ENCODE data around the gene SNAI3.

The SNAI3 gene

DNA sequence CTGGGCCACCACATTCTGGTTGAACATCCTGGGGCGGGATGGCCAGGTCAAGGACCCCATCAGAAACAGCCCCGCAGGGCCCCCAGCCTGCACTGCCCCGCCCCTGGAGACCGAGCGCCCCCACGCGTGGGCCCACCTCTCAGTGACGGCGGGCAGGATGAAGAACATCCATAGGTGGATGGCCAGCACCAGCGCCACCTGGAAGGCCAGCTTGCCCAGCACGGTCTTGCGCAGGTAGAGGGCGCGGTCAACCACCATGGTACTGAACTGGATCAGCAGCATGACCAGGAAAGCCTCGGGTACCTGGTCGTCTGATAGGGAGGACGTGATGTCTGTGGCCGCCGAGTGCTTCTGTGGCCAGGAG is 33.6 kb upstream of the SNAI3 start:
- TF ChIP-seq POLR2AphosphoS5 (IDR thresholded peaks at IDR 0.05; ENCODE audit: low read depth, low read length) (no peak), SIN3A (IDR thresholded peaks at IDR 0.05; ENCODE audit: borderline replicate concordance, insufficient read depth, low read length) (no peak), TAF1 (IDR thresholded peaks at IDR 0.05; ENCODE audit: borderline replicate concordance, insufficient read depth, low read length) (no peak), FOXP2 (optimal IDR thresholded peaks at IDR 0.05; ENCODE audit: borderline replicate concordance, extremely low read depth, extremely low read length, insufficient read depth) (no peak)
- TF ChIP-seq, protein P1, sequence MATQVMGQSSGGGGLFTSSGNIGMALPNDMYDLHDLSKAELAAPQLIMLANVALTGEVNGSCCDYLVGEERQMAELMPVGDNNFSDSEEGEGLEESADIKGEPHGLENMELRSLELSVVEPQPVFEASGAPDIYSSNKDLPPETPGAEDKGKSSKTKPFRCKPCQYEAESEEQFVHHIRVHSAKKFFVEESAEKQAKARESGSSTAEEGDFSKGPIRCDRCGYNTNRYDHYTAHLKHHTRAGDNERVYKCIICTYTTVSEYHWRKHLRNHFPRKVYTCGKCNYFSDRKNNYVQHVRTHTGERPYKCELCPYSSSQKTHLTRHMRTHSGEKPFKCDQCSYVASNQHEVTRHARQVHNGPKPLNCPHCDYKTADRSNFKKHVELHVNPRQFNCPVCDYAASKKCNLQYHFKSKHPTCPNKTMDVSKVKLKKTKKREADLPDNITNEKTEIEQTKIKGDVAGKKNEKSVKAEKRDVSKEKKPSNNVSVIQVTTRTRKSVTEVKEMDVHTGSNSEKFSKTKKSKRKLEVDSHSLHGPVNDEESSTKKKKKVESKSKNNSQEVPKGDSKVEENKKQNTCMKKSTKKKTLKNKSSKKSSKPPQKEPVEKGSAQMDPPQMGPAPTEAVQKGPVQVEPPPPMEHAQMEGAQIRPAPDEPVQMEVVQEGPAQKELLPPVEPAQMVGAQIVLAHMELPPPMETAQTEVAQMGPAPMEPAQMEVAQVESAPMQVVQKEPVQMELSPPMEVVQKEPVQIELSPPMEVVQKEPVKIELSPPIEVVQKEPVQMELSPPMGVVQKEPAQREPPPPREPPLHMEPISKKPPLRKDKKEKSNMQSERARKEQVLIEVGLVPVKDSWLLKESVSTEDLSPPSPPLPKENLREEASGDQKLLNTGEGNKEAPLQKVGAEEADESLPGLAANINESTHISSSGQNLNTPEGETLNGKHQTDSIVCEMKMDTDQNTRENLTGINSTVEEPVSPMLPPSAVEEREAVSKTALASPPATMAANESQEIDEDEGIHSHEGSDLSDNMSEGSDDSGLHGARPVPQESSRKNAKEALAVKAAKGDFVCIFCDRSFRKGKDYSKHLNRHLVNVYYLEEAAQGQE (IDR thresholded peaks at IDR 0.05; ENCODE audit: insufficient read depth in 1 of 2, low read depth in 2 of 2, low read length in 2 of 2) = no peak

DNA sequence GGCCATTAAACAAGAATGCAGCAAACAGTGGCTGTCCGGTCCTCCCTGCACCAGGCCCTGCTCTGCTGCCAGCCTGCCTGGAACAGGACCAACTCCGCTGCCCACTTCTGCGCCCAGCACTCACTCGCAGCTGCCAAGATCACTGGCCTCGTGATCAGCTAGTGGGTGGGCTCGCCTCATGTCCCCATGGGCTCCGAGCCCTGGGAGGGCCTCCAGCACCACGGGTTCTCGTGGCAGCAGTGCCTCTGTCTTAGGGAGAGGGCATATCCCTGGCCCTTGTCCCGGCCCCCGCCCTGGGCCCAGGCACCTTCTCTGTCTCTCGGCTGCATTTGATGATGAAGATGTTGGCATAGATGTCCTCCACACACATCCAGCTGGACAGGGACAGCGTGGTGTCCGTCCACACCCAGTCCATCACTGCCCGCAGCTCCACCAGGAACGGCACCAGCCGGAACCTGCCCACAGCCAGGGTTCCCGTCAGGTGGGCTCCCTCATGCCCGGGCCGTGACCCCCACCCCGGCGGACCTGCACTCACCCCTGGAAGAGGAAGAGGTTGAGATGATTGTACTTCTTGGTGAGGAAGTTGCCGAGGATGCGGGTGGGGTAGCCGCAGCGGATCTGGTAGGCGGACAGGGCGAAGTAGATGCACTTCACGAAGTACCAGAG is 33.1 kb upstream of the SNAI3 start:
- TF ChIP-seq, protein P1 (IDR thresholded peaks at IDR 0.05; ENCODE audit: insufficient read depth in 1 of 2, low read depth in 2 of 2, low read length in 2 of 2) = no peak
- TF ChIP-seq POLR2AphosphoS5 (IDR thresholded peaks at IDR 0.05; ENCODE audit: low read depth, low read length) = no peak
- TF ChIP-seq SIN3A (IDR thresholded peaks at IDR 0.05; ENCODE audit: borderline replicate concordance, insufficient read depth, low read length) = no peak
- no peak for TF ChIP-seq FOXP2 (optimal IDR thresholded peaks at IDR 0.05; ENCODE audit: borderline replicate concordance, extremely low read depth, extremely low read length, insufficient read depth)
- TF ChIP-seq TAF1 (IDR thresholded peaks at IDR 0.05; ENCODE audit: borderline replicate concordance, insufficient read depth, low read length) = no peak

DNA sequence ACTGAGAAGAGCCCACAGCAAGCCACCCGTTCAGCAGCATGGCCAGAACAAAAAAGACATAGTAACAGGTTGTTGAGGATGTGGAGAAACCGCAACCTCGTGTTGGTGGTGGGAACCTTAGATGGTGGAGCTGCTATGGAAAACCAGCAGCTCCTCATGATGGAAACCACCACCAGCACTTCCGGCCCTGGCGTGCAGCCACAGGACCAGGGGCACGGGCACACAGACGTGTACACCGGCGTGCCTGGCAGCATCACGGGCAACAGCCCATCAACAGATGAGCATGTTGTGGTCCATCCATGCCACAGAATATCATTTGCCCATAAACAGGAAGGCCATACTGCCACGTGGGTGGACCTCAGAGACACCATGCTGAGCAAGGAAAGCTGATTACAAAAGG is 31.9 kb upstream of the SNAI3 start:
- TF ChIP-seq FOXP2 (optimal IDR thresholded peaks at IDR 0.05; ENCODE audit: borderline replicate concordance, extremely low read depth, extremely low read length, insufficient read depth) (no peak), POLR2AphosphoS5 (IDR thresholded peaks at IDR 0.05; ENCODE audit: low read depth, low read length) (no peak), TAF1 (IDR thresholded peaks at IDR 0.05; ENCODE audit: borderline replicate concordance, insufficient read depth, low read length) (no peak), SIN3A (IDR thresholded peaks at IDR 0.05; ENCODE audit: borderline replicate concordance, insufficient read depth, low read length) (no peak)
- TF ChIP-seq, protein P1 (IDR thresholded peaks at IDR 0.05; ENCODE audit: insufficient read depth in 1 of 2, low read depth in 2 of 2, low read length in 2 of 2) = no peak

DNA sequence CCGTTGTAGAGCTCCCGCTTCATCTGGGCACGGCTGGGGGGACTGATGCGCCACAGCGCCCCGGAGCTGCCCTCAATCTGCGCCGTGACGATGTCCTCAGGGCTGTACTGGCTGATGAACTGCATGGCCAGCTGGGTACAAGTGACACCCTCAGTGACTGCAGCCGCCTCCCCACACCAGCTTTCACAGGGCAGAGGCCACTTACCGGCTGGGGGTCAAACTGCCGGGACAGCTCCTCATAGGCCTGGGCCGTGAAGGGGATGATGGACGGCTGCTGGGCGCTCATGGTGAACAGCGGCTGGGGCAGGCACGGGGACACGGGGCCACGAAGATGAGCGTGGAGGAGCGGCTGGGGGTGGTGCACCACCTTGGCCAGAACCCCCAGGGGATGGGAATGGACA is 30.3 kb upstream of the SNAI3 start:
- TF ChIP-seq SIN3A (IDR thresholded peaks at IDR 0.05; ENCODE audit: borderline replicate concordance, insufficient read depth, low read length) (no peak), POLR2AphosphoS5 (IDR thresholded peaks at IDR 0.05; ENCODE audit: low read depth, low read length) (no peak), FOXP2 (optimal IDR thresholded peaks at IDR 0.05; ENCODE audit: borderline replicate concordance, extremely low read depth, extremely low read length, insufficient read depth) (no peak), TAF1 (IDR thresholded peaks at IDR 0.05; ENCODE audit: borderline replicate concordance, insufficient read depth, low read length) (no peak)
- TF ChIP-seq, protein P1 (IDR thresholded peaks at IDR 0.05; ENCODE audit: insufficient read depth in 1 of 2, low read depth in 2 of 2, low read length in 2 of 2) = no peak

Measured in PFSK-1 (cell line).